ENCODE data around the gene CUL4A. TPM values are rescaled to one million over a fixed set of nuclear protein-coding genes. Genes with fewer than 3 reads are reported as not detected.
"Not testable (repeated sequence)": the region's sequence is repeated elsewhere in the genome, so short reads cannot be mapped to it uniquely, and the experiment has no call there.

The CUL4A gene
- total RNA-seq, 5 donors from 2014 or later (not counting 1 experiment from before 2014, with no cell fraction given): 80.3 to 94.5 (median 82.7) TPM

GRCh38 chr13:113299951-113300350 lies 90.5 kb downstream of the CUL4A start:
- Mint-ChIP-seq H3K9me3 (no peaks in the 10 kb centered on the region), H3K4me3 (no peak overlapping the region), H3K27ac (no peak overlapping the region), H3K27me3 (peaks cover 0 to 2% of the 10 kb centered on the region in 2 donors), H3K36me3 (peaks cover 17% of the 10 kb centered on the region), H3K4me1 (peaks cover 50 to 56% (median 56%) of the 10 kb centered on the region in 3 donors)
- ChIA-PET CTCF (no interaction called here), POLR2A (no interaction called here)
- peaks cover 5 to 42% of the 10 kb centered on the region in 2 experiments for H3K4me1 ChIP-seq (ENCODE audit: control insufficient read depth in 1 of 2, extremely low read depth in 1 of 2, insufficient read depth in 2 of 2, low read length in 2 of 2)
- DNase-seq (no peak), ATAC-seq (replicated peaks in 1 of 4) (no peak)
- H3K27ac ChIP-seq (ENCODE audit: low read length): no peak overlapping the region
- WGBS (ENCODE audit: insufficient coverage): 100% methylated on average over 3 of the region's 7 CpGs
- no peaks in the 10 kb centered on the region for H3K9me3 ChIP-seq
- H3K27me3 ChIP-seq (replicated peaks in 1 of 2; ENCODE audit: control insufficient read depth in 2 of 2, extremely low read depth in 1 of 2, insufficient read depth in 2 of 2, low read length in 1 of 2): no peaks in the 10 kb centered on the region
- peaks cover 3 to 5% of the 10 kb centered on the region in 2 donors for H3K36me3 ChIP-seq (ENCODE audit: control insufficient read depth in 2 of 2, extremely low read depth in 1 of 2, insufficient read depth in 1 of 2, low read length in 1 of 2)
- H3K4me3 ChIP-seq (ENCODE audit: control insufficient read depth in 1 of 2, extremely low read depth in 1 of 2, low read length in 1 of 2): no peak overlapping the region

DNA sequence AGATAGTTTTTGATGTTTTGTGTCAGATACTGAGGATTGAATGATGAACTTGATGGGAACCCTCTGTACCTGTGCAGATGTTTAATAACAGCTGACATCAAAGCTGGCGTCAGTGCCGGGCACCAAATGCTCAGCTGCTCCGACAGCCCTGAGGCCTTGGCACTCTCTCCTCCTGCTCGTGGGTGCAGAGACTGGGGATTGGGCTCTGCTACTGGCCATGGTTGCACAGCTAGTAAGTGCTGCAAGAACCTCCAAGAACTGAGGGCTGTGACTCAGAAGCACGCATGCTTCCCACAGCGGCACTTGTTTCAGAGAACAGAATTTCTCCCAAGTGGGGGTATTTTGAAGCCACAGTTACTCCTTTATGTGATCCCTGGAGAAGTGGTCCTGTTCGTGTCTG lies 93.6 kb downstream of the CUL4A start:
- DNase-seq: no peak
- ChIA-PET CTCF (no interaction called here), POLR2A (no interaction called here)
- WGBS (ENCODE audit: insufficient coverage): 88% methylated on average over 5 of the region's 7 CpGs
- H3K36me3 ChIP-seq (ENCODE audit: control insufficient read depth in 2 of 2, extremely low read depth in 1 of 2, insufficient read depth in 1 of 2, low read length in 1 of 2): peaks cover 10 to 15% of the 10 kb centered on the region in 2 donors
- Mint-ChIP-seq H3K4me3 (no peak overlapping the region), H3K4me1 (peaks cover 38 to 55% (median 55%) of the 10 kb centered on the region in 3 donors), H3K27ac (no peak overlapping the region), H3K27me3 (no peaks in the 10 kb centered on the region), H3K9me3 (no peaks in the 10 kb centered on the region), H3K36me3 (peaks cover 24% of the 10 kb centered on the region)
- no peak overlapping the region for H3K27ac ChIP-seq (ENCODE audit: low read length)
- no peaks in the 10 kb centered on the region for H3K9me3 ChIP-seq
- no peak for ATAC-seq (replicated peaks in 1 of 4)
- peaks cover 2 to 35% of the 10 kb centered on the region in 2 experiments for H3K4me1 ChIP-seq (ENCODE audit: control insufficient read depth in 1 of 2, extremely low read depth in 1 of 2, insufficient read depth in 2 of 2, low read length in 2 of 2)
- H3K4me3 ChIP-seq (ENCODE audit: control insufficient read depth in 1 of 2, extremely low read depth in 1 of 2, low read length in 1 of 2): no peak overlapping the region
- no peaks in the 10 kb centered on the region for H3K27me3 ChIP-seq (replicated peaks in 1 of 2; ENCODE audit: control insufficient read depth in 2 of 2, extremely low read depth in 1 of 2, insufficient read depth in 2 of 2, low read length in 1 of 2)

DNA sequence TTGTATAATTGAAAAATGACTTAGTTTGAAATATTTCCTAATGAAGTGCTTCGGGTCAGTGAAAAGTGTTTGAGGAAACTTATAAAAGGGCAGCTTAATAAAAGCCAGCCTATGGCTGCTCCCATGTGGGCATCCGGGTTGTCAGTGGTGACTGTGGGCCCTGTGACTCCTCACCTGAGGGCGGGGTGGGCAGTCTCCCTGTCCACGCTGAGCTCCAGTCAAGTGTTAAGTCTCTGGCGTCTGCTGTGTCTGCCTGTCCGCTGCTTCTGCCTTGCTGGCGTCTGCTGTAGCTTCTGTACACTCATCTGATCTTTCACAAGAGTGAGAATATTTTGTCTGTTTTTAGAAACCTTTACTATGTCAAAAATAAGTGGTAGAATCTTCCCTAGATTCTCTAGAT lies 94.7 kb downstream of the CUL4A start:
- Histone ChIP-seq H3K9me3 (no peaks in the 10 kb centered on the region), H3K27me3 (replicated peaks in 1 of 2; ENCODE audit: control insufficient read depth in 2 of 2, extremely low read depth in 1 of 2, insufficient read depth in 2 of 2, low read length in 1 of 2) (no peaks in the 10 kb centered on the region), H3K27ac (ENCODE audit: low read length) (no peak overlapping the region), H3K4me1 (ENCODE audit: control insufficient read depth in 1 of 2, extremely low read depth in 1 of 2, insufficient read depth in 2 of 2, low read length in 2 of 2) (peaks cover 0 to 26% of the 10 kb centered on the region in 2 experiments), H3K36me3 (ENCODE audit: control insufficient read depth in 2 of 2, extremely low read depth in 1 of 2, insufficient read depth in 1 of 2, low read length in 1 of 2) (peaks cover 10 to 15% of the 10 kb centered on the region in 2 donors), H3K4me3 (ENCODE audit: control insufficient read depth in 1 of 2, extremely low read depth in 1 of 2, low read length in 1 of 2) (no peak overlapping the region)
- no peak overlapping the region for H3K4me3 Mint-ChIP-seq
- peaks cover 21% of the 10 kb centered on the region for H3K36me3 Mint-ChIP-seq
- no peaks in the 10 kb centered on the region for H3K27me3 Mint-ChIP-seq
- H3K9me3 Mint-ChIP-seq: no peaks in the 10 kb centered on the region
- WGBS (ENCODE audit: insufficient coverage): 98% methylated on average over 4 of the region's 7 CpGs
- H3K27ac Mint-ChIP-seq: no peak overlapping the region
- ChIA-PET CTCF (no interaction called here), POLR2A (no interaction called here)
- no peak for ATAC-seq (replicated peaks in 1 of 4)
- peaks cover 28 to 44% (median 43%) of the 10 kb centered on the region in 3 donors for H3K4me1 Mint-ChIP-seq
- DNase-seq: no peak

DNA sequence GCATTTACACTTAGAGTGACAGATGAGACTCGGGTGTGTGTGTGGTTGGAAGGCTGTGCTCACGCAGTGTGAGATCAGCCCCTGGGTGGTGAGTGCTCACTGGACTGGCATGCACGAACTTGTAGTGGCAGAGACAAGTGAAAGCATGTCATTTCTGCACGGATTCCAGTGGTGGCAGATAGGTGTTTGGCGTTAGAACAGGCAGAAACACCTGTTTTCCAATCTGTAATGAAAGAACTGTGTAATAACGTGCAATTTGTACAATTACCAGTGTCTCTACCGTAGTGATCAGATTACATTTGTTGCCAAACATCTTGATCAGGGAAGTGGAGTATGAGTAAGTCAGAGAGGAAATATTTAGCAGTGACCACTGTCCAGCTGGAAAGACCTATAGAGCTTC lies 95.8 kb downstream of the CUL4A start:
- Histone ChIP-seq H3K9me3 (no peaks in the 10 kb centered on the region), H3K36me3 (ENCODE audit: control insufficient read depth in 2 of 2, extremely low read depth in 1 of 2, insufficient read depth in 1 of 2, low read length in 1 of 2) (peaks cover 10 to 19% of the 10 kb centered on the region in 2 donors), H3K4me3 (ENCODE audit: control insufficient read depth in 1 of 2, extremely low read depth in 1 of 2, low read length in 1 of 2) (no peak overlapping the region), H3K27ac (ENCODE audit: low read length) (no peak overlapping the region), H3K4me1 (ENCODE audit: control insufficient read depth in 1 of 2, extremely low read depth in 1 of 2, insufficient read depth in 2 of 2, low read length in 2 of 2) (peaks cover 0 to 23% of the 10 kb centered on the region in 2 experiments), H3K27me3 (replicated peaks in 1 of 2; ENCODE audit: control insufficient read depth in 2 of 2, extremely low read depth in 1 of 2, insufficient read depth in 2 of 2, low read length in 1 of 2) (no peaks in the 10 kb centered on the region)
- ATAC-seq (replicated peaks in 1 of 4) (no peak), DNase-seq (no peak)
- ChIA-PET POLR2A (no interaction called here), CTCF (no interaction called here)
- Mint-ChIP-seq H3K4me3 (no peak overlapping the region), H3K9me3 (no peaks in the 10 kb centered on the region), H3K36me3 (peaks cover 25% of the 10 kb centered on the region), H3K27me3 (no peaks in the 10 kb centered on the region), H3K4me1 (peaks cover 28 to 38% (median 36%) of the 10 kb centered on the region in 3 donors), H3K27ac (no peak overlapping the region)
- WGBS (ENCODE audit: insufficient coverage): 67% methylated on average over 3 of the region's 7 CpGs

- Mint-ChIP-seq H3K4me1 (peaks cover 21 to 36% (median 30%) of the 10 kb centered on the region in 3 donors), H3K36me3 (peaks cover 35% of the 10 kb centered on the region), H3K27me3 (no peaks in the 10 kb centered on the region), H3K27ac (no peak overlapping the region), H3K4me3 (no peak overlapping the region), H3K9me3 (no peaks in the 10 kb centered on the region)
- peaks cover 0 to 20% of the 10 kb centered on the region in 2 experiments for H3K4me1 ChIP-seq (ENCODE audit: control insufficient read depth in 1 of 2, extremely low read depth in 1 of 2, insufficient read depth in 2 of 2, low read length in 2 of 2)
- H3K27ac ChIP-seq (ENCODE audit: low read length): no peak overlapping the region
- H3K27me3 ChIP-seq (replicated peaks in 1 of 2; ENCODE audit: control insufficient read depth in 2 of 2, extremely low read depth in 1 of 2, insufficient read depth in 2 of 2, low read length in 1 of 2): no peaks in the 10 kb centered on the region
- H3K36me3 ChIP-seq (ENCODE audit: control insufficient read depth in 2 of 2, extremely low read depth in 1 of 2, insufficient read depth in 1 of 2, low read length in 1 of 2): peaks cover 17 to 41% of the 10 kb centered on the region in 2 donors
- ATAC-seq (replicated peaks in 1 of 4): no peak
- no peaks in the 10 kb centered on the region for H3K9me3 ChIP-seq
- H3K4me3 ChIP-seq (ENCODE audit: control insufficient read depth in 1 of 2, extremely low read depth in 1 of 2, low read length in 1 of 2): no peak overlapping the region
- CTCF ChIA-PET: interaction anchor here in 1 of 2 donors (1.5 kb wide), 1 partner anchor 10 kb away, joined by 5 read pairs; no protein-coding TSS in a partner anchor
- POLR2A ChIA-PET: interaction anchor here in 1 of 2 donors (0.6 kb wide), 1 partner anchor 101 kb away, joined by 6 read pairs; no protein-coding TSS in a partner anchor
- no peak for DNase-seq
Measured at GRCh38 chr13:113307491-113307890, 98.1 kb downstream of the CUL4A start.

DNA sequence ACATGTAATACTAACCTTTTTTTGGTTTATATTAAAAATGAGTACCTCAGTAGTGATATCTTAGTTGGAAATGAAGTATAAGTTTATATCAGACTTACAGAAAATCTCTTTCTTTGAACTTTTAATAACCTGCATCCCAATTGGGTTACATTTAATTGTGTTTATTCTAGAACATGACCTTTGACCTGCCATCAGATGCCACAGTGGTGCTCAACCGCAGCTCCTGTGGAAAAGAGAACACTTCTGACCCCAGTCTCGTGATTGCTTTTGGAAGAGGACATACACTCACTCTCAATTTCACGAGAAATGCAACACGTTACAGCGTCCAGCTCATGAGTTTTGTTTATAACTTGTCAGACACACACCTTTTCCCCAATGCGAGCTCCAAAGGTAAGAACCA lies 100.1 kb downstream of the CUL4A start:
- CTCF ChIA-PET: no interaction called here
- H3K9me3 ChIP-seq: no peaks in the 10 kb centered on the region
- H3K4me3 ChIP-seq (ENCODE audit: control insufficient read depth in 1 of 2, extremely low read depth in 1 of 2, low read length in 1 of 2): no peak overlapping the region
- Mint-ChIP-seq H3K27ac (no peak overlapping the region), H3K36me3 (peaks cover 29% of the 10 kb centered on the region), H3K4me1 (peaks cover 7 to 22% (median 17%) of the 10 kb centered on the region in 3 donors), H3K4me3 (no peak overlapping the region), H3K27me3 (no peaks in the 10 kb centered on the region), H3K9me3 (no peaks in the 10 kb centered on the region)
- no peak for ATAC-seq (replicated peaks in 1 of 4)
- H3K36me3 ChIP-seq (ENCODE audit: control insufficient read depth in 2 of 2, extremely low read depth in 1 of 2, insufficient read depth in 1 of 2, low read length in 1 of 2): peaks cover 24 to 47% of the 10 kb centered on the region in 2 donors
- POLR2A ChIA-PET: no interaction called here
- 92% methylated on average over 2 of the region's 6 CpGs for WGBS (ENCODE audit: insufficient coverage)
- no peaks in the 10 kb centered on the region for H3K27me3 ChIP-seq (replicated peaks in 1 of 2; ENCODE audit: control insufficient read depth in 2 of 2, extremely low read depth in 1 of 2, insufficient read depth in 2 of 2, low read length in 1 of 2)
- H3K27ac ChIP-seq (ENCODE audit: low read length): no peak overlapping the region
- DNase-seq: no peak
- peaks cover 0 to 9% of the 10 kb centered on the region in 2 experiments for H3K4me1 ChIP-seq (ENCODE audit: control insufficient read depth in 1 of 2, extremely low read depth in 1 of 2, insufficient read depth in 2 of 2, low read length in 2 of 2)

DNA sequence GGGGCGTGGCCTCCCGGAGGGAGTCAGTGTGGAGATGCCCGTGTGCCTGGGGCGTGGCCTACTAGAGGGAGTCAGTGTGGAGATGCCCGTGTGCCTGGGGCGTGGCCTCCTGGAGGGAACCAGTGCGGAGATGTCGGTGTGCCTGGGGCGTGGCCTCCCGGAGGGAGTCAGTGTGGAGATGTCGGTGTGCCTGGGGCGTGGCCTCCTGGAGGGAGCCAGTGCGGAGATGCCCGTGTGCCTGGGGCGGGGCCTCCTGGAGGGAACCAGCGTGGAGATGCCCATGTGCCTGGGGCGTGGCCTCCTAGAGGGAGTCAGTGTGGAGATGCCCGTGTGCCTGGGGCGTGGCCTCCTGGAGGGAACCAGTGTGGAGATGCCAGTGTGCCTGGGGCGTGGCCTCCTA lies 104.7 kb downstream of the CUL4A start:
- peaks cover 40% of the 10 kb centered on the region for H3K36me3 Mint-ChIP-seq
- CTCF ChIA-PET; DNase-seq; H3K9me3 ChIP-seq; H3K27me3 Mint-ChIP-seq; ATAC-seq (replicated peaks in 1 of 4); H3K4me1 Mint-ChIP-seq; H3K27me3 ChIP-seq (replicated peaks in 1 of 2; ENCODE audit: control insufficient read depth in 2 of 2, extremely low read depth in 1 of 2, insufficient read depth in 2 of 2, low read length in 1 of 2); H3K9me3 Mint-ChIP-seq; H3K27ac ChIP-seq (ENCODE audit: low read length); H3K4me1 ChIP-seq (ENCODE audit: control insufficient read depth in 1 of 2, extremely low read depth in 1 of 2, insufficient read depth in 2 of 2, low read length in 2 of 2); H3K27ac Mint-ChIP-seq; H3K4me3 ChIP-seq (ENCODE audit: control insufficient read depth in 1 of 2, extremely low read depth in 1 of 2, low read length in 1 of 2); H3K4me3 Mint-ChIP-seq; POLR2A ChIA-PET: not testable (repeated sequence)
- WGBS (ENCODE audit: insufficient coverage): 96% methylated on average over 12 of the region's 20 CpGs
- H3K36me3 ChIP-seq (ENCODE audit: control insufficient read depth in 2 of 2, extremely low read depth in 1 of 2, insufficient read depth in 1 of 2, low read length in 1 of 2): peaks cover 27 to 63% of the 10 kb centered on the region in 2 donors
